GM12874 (cell line): Measurements from ENCODE around the gene NR2C2.

Source experiments
- CTCF ChIP-seq: IDR thresholded peaks from 2 replicates; pipeline ENCODE4 v1.5.1; 2011; ENCODE audit warnings: low read depth, mild to moderate bottlenecking, control low read depth, low read length, moderate library complexity; ENCODE audit not compliant: insufficient read depth

Gene NR2C2

GRCh38 chr3:14938954-14939353 lies 8.4 kb upstream of the NR2C2 start:
- TF ChIP-seq CTCF: no peak

GRCh38 chr3:14941871-14942270 lies 5.5 kb upstream of the NR2C2 start:
- no peak for TF ChIP-seq CTCF

DNA sequence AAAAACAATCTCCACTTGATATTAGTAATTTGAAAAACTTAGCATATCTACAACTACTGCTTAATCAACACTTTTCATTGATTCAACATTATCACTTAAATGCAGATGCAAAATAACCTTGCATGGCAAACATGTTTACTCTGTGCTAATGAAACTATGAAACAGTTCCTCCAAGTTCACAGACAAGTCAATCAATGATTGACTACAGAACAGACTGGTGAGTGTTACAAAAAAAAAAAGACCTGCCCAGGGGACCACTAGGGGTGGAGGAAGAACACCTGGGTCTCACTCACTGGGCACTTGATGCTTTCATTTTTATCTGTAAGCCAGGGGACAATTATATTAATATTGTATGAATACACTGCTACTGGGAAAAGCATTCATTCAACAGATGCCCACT lies 4.3 kb upstream of the NR2C2 start:
- TF ChIP-seq CTCF: no peak

DNA sequence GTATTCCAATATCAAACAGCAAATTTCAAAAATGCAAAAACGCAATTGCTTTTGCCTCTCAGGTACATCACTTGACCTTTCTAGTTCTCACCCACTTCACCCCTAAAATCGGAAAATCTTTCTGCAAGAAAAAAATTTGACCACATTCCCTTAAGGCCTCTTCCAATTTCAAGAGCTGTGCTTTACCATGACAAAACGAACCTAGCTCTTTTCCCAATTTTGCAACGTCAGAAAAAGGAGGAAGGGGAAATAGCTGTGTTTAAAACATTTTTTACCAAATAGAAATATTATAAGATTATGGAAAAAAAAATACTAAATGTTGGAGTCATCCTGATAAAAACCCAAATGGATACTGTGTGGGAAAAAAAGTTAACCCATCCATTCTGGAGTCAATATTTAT lies 1.1 kb upstream of the NR2C2 start:
- TF ChIP-seq CTCF: no peak

- no peak for TF ChIP-seq CTCF
Measured at GRCh38 chr3:14946739-14947099, 664 bp upstream of the NR2C2 start.

- TF ChIP-seq CTCF: no peak
Measured at GRCh38 chr3:14947886-14948608, 664 bp downstream of the NR2C2 start.

DNA sequence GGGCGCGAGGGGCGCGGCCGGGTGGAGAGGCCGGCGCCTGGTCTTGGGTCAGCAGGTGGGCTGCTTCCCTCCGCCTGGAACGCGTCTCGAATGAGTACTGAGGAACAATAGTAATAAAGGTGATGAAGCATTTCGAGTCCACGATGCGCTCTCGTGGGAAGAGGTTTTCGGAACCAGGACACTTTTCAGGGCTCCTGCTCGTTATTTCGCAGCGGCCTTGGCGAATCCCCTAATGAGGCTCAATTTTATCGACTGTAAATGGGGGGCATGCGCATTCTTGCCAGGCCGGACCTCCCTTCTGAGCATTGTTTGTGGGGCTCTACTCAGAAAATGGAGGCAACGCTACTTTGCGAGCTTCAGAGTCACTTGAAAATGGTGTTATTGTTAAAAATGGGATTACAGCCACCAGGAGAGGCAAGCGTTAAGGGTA lies 1.2 kb downstream of the NR2C2 start:
- TF ChIP-seq CTCF: no peak
